HUES6 (cell line): ENCODE results near the gene DGCR2.
"Not testable (repeated sequence)": the region's sequence is repeated elsewhere in the genome, so short reads cannot be mapped to it uniquely, and the experiment has no call there.

ENCODE experiments used
- H3K27ac ChIP-seq: 2 replicates; pipeline ENCODE4 v1.7.0; 2013; ENCODE audit warnings: low read depth, mild to moderate bottlenecking, low read length, inconsistent platforms
- H3K27me3 ChIP-seq: 2 replicates; pipeline ENCODE4 v1.6.1; 2013; ENCODE audit warnings: low read length; ENCODE audit not compliant: control insufficient read depth, insufficient read depth
- H3K36me3 ChIP-seq: 2 replicates; pipeline ENCODE4 v1.6.1; 2013; ENCODE audit warnings: low read length; ENCODE audit not compliant: control insufficient read depth, insufficient read depth
- H3K4me1 ChIP-seq: 2 replicates; pipeline ENCODE4 v1.6.1; 2013; ENCODE audit warnings: low read length; ENCODE audit not compliant: control insufficient read depth, insufficient read depth
- H3K4me3 ChIP-seq: 2 replicates; pipeline ENCODE4 v1.5.1; 2013; ENCODE audit warnings: low read depth, low read length
- H3K9ac ChIP-seq: one replicate; pipeline ENCODE4 v1.6.1; 2013; ENCODE audit warnings: mild to moderate bottlenecking, low read length
- H3K9me3 ChIP-seq: 2 replicates; pipeline ENCODE4 v1.6.1; 2013; ENCODE audit warnings: low read depth, low read length; ENCODE audit not compliant: control insufficient read depth, insufficient read depth

The DGCR2 gene

GRCh38 chr22:19122143-19122751 lies at the start of gene DGCR2:
Gene DGCR2, minus strand, starts transcription at chr22:19122412. Its CDS starts 206 bp downstream, at chr22:19122206.
- H3K9ac ChIP-seq = peak within 1 kb of the TSS; percentile 98
- peak within 1 kb of the TSS; percentile 96 for H3K27ac ChIP-seq
- peaks cover 13% of the 10 kb centered on the region for H3K4me1 ChIP-seq
- peak within 1 kb of the TSS; percentile 99 for H3K4me3 ChIP-seq
- H3K9me3 ChIP-seq = no peaks in the 10 kb centered on the region
- H3K27me3 ChIP-seq = peaks cover 4% of the 10 kb centered on the region; the same call in 1 of the 2 replicates
- H3K36me3 ChIP-seq = peaks cover 9% of the 10 kb centered on the region; the same call in 1 of the 2 replicates

- peak overlapping the region; percentile 57 for H3K4me3 ChIP-seq
- peaks cover 37% of the 10 kb centered on the region for H3K4me1 ChIP-seq
- H3K9ac ChIP-seq = peak overlapping the region; percentile 10
- H3K9me3 ChIP-seq = no peaks in the 10 kb centered on the region
- H3K27me3 ChIP-seq = peaks cover 54% of the 10 kb centered on the region
- H3K36me3 ChIP-seq = peaks cover 13% of the 10 kb centered on the region
- no peak overlapping the region for H3K27ac ChIP-seq
Measured at GRCh38 chr22:19169947-19170318, 47.7 kb upstream of the DGCR2 start.

GRCh38 chr22:19169002-19169946 lies 47.1 kb upstream of the DGCR2 start:
- peaks cover 31% of the 10 kb centered on the region for H3K4me1 ChIP-seq
- peak overlapping the region; percentile 10 for H3K9ac ChIP-seq
- H3K27ac ChIP-seq = no peak overlapping the region
- peak overlapping the region; percentile 57 for H3K4me3 ChIP-seq
- peaks cover 56% of the 10 kb centered on the region for H3K27me3 ChIP-seq
- H3K36me3 ChIP-seq = peaks cover 12% of the 10 kb centered on the region
- no peaks in the 10 kb centered on the region for H3K9me3 ChIP-seq

- H3K27me3 ChIP-seq = peaks cover 56% of the 10 kb centered on the region
- no peak overlapping the region for H3K9ac ChIP-seq
- no peaks in the 10 kb centered on the region for H3K9me3 ChIP-seq
- H3K4me3 ChIP-seq = no peak overlapping the region
- H3K4me1 ChIP-seq = peaks cover 21% of the 10 kb centered on the region
- 0 out of 2 replicates have a peak, but pooled peaks cover 4% of the 10 kb centered on the region for H3K36me3 ChIP-seq
- H3K27ac ChIP-seq = no peak overlapping the region
Measured at GRCh38 chr22:19168088-19168890, 46.1 kb upstream of the DGCR2 start.

- peaks cover 61% of the 10 kb centered on the region for H3K27me3 ChIP-seq
- no peak overlapping the region for H3K4me3 ChIP-seq
- H3K9ac ChIP-seq = no peak overlapping the region
Measured at GRCh38 chr22:19167106-19167869, 45.1 kb upstream of the DGCR2 start.

GRCh38 chr22:19166421-19166820 lies 44.2 kb upstream of the DGCR2 start:
- H3K9me3 ChIP-seq = no peaks in the 10 kb centered on the region
- no peak overlapping the region for H3K4me3 ChIP-seq
- peaks cover 65% of the 10 kb centered on the region for H3K27me3 ChIP-seq
- H3K9ac ChIP-seq = no peak overlapping the region
- H3K4me1 ChIP-seq = peaks cover 16% of the 10 kb centered on the region
- H3K36me3 ChIP-seq = no peaks in the 10 kb centered on the region
- no peak overlapping the region for H3K27ac ChIP-seq

More at GRCh38 chr22:19167106-19167869, 45.1 kb upstream of the DGCR2 start:
- H3K36me3 ChIP-seq = no peaks in the 10 kb centered on the region
- no peak overlapping the region for H3K27ac ChIP-seq
- H3K9me3 ChIP-seq = no peaks in the 10 kb centered on the region
- H3K4me1 ChIP-seq = peaks cover 17% of the 10 kb centered on the region

- Histone ChIP-seq H3K4me3 (no peak overlapping the region), H3K9me3 (no peaks in the 10 kb centered on the region), H3K4me1 (peaks cover 5% of the 10 kb centered on the region), H3K27me3 (peaks cover 52% of the 10 kb centered on the region), H3K9ac (no peak overlapping the region), H3K27ac (no peak overlapping the region), H3K36me3 (no peaks in the 10 kb centered on the region)
Measured at GRCh38 chr22:19164425-19164824, 42.2 kb upstream of the DGCR2 start.

- H3K4me1 ChIP-seq, H3K9me3 ChIP-seq, H3K27ac ChIP-seq, H3K36me3 ChIP-seq, H3K9ac ChIP-seq, H3K4me3 ChIP-seq: not testable (repeated sequence)
- peaks cover 39% of the 10 kb centered on the region for H3K27me3 ChIP-seq
Measured at GRCh38 chr22:19158649-19159048, 36.4 kb upstream of the DGCR2 start.

- H3K9me3 ChIP-seq, H3K9ac ChIP-seq, H3K4me3 ChIP-seq, H3K36me3 ChIP-seq, H3K4me1 ChIP-seq, H3K27ac ChIP-seq: not testable (repeated sequence)
- H3K27me3 ChIP-seq = peaks cover 54% of the 10 kb centered on the region
Measured at GRCh38 chr22:19156109-19156508, 33.9 kb upstream of the DGCR2 start.
